Measurements from ENCODE around the gene ST3GAL2. TPM values are rescaled to one million over a fixed set of nuclear protein-coding genes. Genes with fewer than 3 reads are reported as not detected.

The ST3GAL2 gene, protein sequence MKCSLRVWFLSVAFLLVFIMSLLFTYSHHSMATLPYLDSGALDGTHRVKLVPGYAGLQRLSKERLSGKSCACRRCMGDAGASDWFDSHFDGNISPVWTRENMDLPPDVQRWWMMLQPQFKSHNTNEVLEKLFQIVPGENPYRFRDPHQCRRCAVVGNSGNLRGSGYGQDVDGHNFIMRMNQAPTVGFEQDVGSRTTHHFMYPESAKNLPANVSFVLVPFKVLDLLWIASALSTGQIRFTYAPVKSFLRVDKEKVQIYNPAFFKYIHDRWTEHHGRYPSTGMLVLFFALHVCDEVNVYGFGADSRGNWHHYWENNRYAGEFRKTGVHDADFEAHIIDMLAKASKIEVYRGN
- 19.0 to 27.2 TPM (median 25.7 TPM) in 5 replicates for total RNA-seq (2022; extraction: Qiagen RNA extraction; ENCODE audit: low read depth)

DNA sequence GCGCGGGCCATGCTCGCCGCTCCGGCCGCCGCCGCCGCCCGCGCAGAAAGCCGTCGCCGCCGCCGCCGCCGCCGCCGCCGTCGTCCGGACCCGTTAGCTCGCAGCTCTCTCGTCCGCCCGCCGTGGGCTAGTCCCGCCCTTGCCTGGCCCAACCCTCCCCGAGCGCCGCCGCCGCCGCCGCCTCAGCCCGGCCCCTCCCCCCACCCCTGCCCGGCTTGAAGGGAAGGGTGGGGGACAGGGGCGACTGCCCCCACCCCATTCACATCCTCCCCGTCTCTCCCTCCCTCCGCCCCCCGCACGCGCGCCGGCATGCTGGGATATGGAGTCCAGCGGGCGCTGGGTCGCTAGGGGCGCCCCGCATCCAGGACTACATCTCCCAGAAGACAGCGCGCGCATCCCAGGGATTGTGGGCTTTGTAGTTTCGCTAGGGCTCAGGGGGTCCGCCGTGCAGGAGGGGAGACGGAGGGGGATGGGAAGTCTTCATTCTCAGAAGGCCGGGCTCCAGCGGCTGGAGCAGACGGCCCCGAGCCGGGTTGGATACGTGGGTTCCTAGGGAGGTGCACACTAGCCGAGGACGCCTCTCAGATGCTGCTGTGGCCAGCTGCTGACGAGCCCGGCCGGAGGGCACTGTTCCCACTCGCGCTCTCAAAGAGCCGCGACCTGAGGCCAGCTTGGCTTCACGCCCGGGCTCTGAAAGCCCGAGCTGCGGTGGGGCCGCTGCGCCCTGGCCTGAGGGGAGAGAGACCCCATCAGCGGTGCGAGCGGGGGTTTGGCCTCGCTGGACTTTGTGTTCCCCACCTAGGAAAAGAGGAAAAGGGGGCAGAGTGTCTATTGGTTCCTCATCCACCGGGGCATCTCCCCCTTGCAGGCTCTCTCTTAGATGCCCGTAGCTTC, at the start of gene ST3GAL2:
Gene ST3GAL2, minus strand, starts transcription at position 132 of the 894 bp plus-strand sequence. CDS start 40,570 bp downstream, outside the sequence.

GRCh38 chr16:70454222-70455034, 15.5 kb upstream of the ST3GAL2 start, which contains the start of gene FCSK:
Gene FCSK (plus strand): TSS chr16:70454595. CDS start chr16:70463191, 8,596 bp downstream.

Other genes with a start within 250 kb of the ST3GAL2 start
- 14.3 to 18.4 TPM (median 16.7 TPM) in 5 replicates for gene EXOSC6, start 187.2 kb downstream of the ST3GAL2 start, total RNA-seq (2022; extraction: Qiagen RNA extraction; ENCODE audit: low read depth)
- gene AARS1, start 149.6 kb downstream of the ST3GAL2 start, total RNA-seq (2022; extraction: Qiagen RNA extraction; ENCODE audit: low read depth): 90.7 to 101 TPM (median 92.8 TPM) in 5 replicates
- gene DDX19B, start 139.9 kb downstream of the ST3GAL2 start, total RNA-seq (2022; extraction: Qiagen RNA extraction; ENCODE audit: low read depth): 29.8 to 34.5 TPM (median 30.5 TPM) in 5 replicates
- 38.1 to 42.8 TPM (median 40.3 TPM) in 5 replicates for gene DDX19A, start 92.2 kb downstream of the ST3GAL2 start, total RNA-seq (2022; extraction: Qiagen RNA extraction; ENCODE audit: low read depth)
- 3.8 to 5.9 TPM (median 4.7 TPM) in 5 replicates for gene FCSK, start 15.5 kb upstream of the ST3GAL2 start, total RNA-seq (2022; extraction: Qiagen RNA extraction; ENCODE audit: low read depth)
- gene COG4, start 84.5 kb upstream of the ST3GAL2 start, total RNA-seq (2022; extraction: Qiagen RNA extraction; ENCODE audit: low read depth): 25.7 to 34.1 TPM (median 32.1 TPM) in 5 replicates
- 138 to 213 TPM (median 197 TPM) in 5 replicates for gene SF3B3, start 84.7 kb upstream of the ST3GAL2 start, total RNA-seq (2022; extraction: Qiagen RNA extraction; ENCODE audit: low read depth)
- 0.46 to 1.3 TPM (median 0.71 TPM) in 5 replicates for gene IL34, start 207.5 kb upstream of the ST3GAL2 start, total RNA-seq (2022; extraction: Qiagen RNA extraction; ENCODE audit: low read depth)
- gene MTSS2, start 247.0 kb upstream of the ST3GAL2 start, total RNA-seq (2022; extraction: Qiagen RNA extraction; ENCODE audit: low read depth): 32.6 to 51.0 TPM (median 46.6 TPM) in 5 replicates